Epithelial cell of esophagus (primary cell): ENCODE results near the gene KCNC3.

Source experiments
- DNase-seq: peaks from one replicate; pipeline ENCODE4 v3.0.0; 2010; ENCODE audit warnings: low read depth
- H3K4me3 ChIP-seq: 2 replicates; pipeline ENCODE4 v1.5.1; 2011; ENCODE audit warnings: mild to moderate bottlenecking, low read length, control low read depth
- TF ChIP-seq, protein P1 (sequence below): IDR thresholded peaks from 2 replicates; pipeline ENCODE4 v1.5.1; 2011; ENCODE audit warnings: low read depth, mild to moderate bottlenecking, low read length, control low read depth, inconsistent platforms; ENCODE audit not compliant: insufficient read depth; ENCODE audit errors: missing control alignments

Gene KCNC3

GRCh38 chr19:50263176-50263575 lies 66.0 kb downstream of the KCNC3 start:
- TF ChIP-seq, protein P1, sequence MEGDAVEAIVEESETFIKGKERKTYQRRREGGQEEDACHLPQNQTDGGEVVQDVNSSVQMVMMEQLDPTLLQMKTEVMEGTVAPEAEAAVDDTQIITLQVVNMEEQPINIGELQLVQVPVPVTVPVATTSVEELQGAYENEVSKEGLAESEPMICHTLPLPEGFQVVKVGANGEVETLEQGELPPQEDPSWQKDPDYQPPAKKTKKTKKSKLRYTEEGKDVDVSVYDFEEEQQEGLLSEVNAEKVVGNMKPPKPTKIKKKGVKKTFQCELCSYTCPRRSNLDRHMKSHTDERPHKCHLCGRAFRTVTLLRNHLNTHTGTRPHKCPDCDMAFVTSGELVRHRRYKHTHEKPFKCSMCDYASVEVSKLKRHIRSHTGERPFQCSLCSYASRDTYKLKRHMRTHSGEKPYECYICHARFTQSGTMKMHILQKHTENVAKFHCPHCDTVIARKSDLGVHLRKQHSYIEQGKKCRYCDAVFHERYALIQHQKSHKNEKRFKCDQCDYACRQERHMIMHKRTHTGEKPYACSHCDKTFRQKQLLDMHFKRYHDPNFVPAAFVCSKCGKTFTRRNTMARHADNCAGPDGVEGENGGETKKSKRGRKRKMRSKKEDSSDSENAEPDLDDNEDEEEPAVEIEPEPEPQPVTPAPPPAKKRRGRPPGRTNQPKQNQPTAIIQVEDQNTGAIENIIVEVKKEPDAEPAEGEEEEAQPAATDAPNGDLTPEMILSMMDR: no peak
- H3K4me3 ChIP-seq: no peak overlapping the region
- DNase-seq: no peak
